GM18507 (cell line): ENCODE results near the gene FAM53A.
A peak's percentile ranks its signal among the peaks of the same experiment; 100 is the strongest.
"Not testable (repeated sequence)": the region's sequence is repeated elsewhere in the genome, so short reads cannot be mapped to it uniquely, and the experiment has no call there.

Source experiments
- DNase-seq: peaks from one replicate; pipeline ENCODE4 v3.0.0; 2011; ENCODE audit warnings: low read depth; ENCODE audit not compliant: insufficient read length; ENCODE audit errors: extremely low spot score
- FAIRE-seq: peaks from 2 replicates; lab custom pipeline; 2011; peaks lifted over from hg19 to GRCh38; lab: Jason Lieb, UNC

The FAM53A gene

DNA sequence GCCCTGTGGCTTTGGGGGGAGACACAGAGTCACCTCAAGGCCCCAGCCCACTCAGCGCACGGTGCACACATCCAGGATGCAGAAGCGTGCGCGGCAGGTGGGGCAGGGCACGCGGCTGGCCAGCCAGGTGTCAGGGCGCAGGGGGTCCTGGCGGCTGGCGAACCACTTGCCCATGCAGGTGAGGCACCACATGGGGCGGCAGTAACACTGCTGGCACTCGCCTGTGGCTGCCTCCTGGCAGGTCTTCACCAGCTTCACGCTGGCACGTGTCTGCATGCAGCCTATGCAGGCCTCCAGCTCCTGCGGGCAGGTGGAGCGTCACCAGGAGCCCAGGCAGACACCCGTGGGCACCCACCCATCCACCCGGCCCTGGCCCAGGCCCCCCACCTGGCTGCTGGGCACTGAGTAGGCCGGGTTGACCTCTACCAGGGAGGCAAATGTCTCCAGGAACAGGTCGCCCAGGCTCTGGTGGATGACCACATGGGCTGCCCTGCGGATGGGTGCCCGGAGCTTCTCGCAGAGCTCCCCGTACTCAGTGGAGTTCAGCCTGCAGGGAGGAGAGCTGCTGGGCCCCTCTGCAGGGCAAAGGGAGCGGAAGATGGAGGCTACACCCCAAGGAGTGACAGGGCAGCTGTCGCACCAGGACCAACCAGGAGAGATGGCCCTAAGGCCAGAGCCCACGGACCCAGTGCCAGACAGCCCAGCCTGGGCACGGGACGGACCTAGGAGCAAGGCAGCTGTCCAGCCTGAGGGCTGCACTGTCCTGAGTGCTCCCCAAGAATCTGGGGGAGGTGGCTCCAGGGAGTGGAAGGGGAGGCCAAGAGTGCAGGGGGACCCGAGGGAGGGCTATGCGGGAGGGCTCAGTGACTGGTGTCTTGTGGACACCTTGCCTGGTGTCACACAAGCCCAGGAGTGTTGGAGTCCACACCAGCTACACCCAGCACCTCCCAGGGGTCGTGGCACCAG lies 33.3 kb upstream of the FAM53A start:
- no peak for FAIRE-seq

GRCh38 chr4:1716065-1716945 lies 32.2 kb upstream of the FAM53A start:
- no peak for DNase-seq

More for the DNA sequence above, 33.3 kb upstream of the FAM53A start:
- DNase-seq: no peak

DNA sequence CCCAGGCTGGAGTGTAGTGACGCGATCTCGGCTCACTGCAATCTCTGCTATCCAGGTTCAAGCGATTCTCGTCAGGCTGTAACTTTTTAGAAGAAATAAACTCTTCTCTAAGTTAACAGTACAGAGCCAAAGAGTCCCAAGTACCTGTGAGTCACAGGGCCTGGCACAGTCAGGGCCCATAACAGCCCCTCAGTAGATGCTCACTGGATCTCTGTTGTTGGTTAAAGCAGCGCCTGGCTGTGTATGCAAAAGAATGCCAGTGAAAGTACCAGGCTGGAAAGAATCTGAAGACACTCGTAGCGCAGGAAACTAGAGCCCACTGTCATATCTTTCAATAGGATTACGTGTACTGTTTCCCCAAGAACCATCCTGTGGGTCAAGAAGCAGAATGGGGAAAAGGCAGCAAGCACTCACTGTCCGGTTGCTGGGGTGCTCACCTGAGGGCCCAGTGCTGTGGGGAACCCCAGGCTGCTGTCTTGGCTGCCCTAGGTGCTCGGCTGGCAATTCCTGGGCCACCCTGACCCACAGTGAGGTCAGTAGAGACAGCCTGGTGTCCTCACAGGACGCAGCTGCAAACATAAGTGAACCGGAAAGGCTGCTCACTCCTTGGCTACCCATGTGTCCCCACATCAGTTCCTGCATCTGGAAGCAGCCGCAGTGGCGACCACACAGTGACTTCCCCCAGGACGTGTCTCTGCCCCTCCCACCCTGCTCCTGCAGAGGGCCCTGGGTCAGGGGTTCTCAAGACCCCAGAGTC lies 31.1 kb upstream of the FAM53A start:
- FAIRE-seq (peak; percentile 66), DNase-seq (no peak)

More at GRCh38 chr4:1716065-1716945, 32.2 kb upstream of the FAM53A start:
- FAIRE-seq: no peak

GRCh38 chr4:1714303-1715001 lies 30.3 kb upstream of the FAM53A start:
- FAIRE-seq: peak; percentile 60
- DNase-seq: no peak

DNA sequence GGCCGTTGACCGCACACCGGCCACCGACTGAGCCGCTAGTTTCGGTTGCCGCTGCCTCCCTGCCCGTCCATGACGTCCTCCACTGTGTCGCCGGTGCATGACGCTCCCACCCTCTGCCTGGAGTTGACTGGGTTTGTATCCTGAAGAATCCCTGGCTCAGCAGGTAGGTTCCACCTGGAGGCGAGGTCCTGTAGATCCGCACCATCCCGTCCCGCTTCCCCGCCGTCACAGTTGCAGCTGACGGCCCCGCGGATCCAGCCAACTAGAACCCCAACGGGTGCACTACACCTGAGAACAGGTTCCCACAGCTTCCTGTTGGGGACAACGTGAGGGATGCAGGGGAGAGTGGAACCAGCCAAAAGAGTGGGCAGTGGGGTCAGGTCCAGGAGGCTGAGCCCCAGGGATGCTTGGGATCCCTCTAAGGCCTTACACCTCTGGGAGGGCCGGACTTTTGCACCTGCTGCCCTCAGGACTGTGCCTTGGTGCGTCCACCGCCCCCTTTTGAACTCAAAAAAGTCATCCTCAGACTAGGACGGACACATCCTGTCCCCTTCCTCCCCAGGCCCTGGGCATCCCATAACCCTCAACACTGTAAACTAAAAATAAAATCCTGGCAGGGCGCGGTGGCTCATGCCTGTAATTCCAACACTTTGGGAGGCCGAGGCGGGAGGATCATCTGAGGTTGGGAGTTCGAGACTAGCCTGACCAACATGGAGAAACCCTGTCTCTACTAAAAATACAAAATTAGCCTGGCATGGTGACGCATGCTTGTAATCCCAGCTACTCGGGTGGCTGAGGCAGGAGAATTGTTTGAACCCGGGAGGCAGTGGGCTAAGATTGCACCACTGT lies 29.1 kb upstream of the FAM53A start:
- DNase-seq: no peak
- FAIRE-seq: no peak

GRCh38 chr4:1712216-1713002 lies 28.3 kb upstream of the FAM53A start, which contains the start of gene SLBP:
Gene SLBP, minus strand, starts transcription at chr4:1712319. Its CDS starts 131 bp downstream, at chr4:1712188.
- FAIRE-seq (peak; percentile 94), DNase-seq (peak; percentile 88)

DNA sequence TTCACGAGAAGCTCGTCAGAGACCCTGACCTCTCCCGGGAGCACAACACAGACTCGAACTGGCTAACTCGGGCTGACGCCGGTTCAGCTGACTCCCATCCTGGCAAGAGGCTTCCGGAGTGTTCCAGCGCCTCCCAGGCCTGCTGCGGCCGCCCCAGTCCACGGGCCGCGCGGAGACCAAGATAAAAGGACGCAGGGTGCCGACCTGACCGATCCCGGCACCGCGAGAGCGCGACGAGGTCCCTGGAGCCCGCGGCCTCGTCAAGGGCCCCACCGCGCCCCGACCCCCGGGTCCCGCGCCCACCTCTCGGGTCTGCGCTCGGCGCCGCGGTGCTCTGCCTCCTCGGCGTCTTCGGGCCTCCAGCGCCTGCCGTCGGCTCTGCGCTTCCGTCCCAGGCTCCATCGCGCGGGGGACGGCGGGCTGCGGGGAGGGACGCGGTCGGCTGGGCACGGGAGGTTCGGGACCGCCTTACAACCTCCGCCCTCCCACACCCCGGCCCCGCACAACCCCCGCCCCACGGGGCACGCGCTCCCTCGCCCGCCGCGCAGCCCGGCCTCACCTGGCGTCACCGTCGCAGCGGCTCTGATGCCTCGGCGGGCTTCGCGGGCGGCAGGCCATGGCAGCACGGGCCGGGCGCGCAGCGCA lies 27.6 kb upstream of the FAM53A start:
- FAIRE-seq: no peak
- no peak for DNase-seq

DNA sequence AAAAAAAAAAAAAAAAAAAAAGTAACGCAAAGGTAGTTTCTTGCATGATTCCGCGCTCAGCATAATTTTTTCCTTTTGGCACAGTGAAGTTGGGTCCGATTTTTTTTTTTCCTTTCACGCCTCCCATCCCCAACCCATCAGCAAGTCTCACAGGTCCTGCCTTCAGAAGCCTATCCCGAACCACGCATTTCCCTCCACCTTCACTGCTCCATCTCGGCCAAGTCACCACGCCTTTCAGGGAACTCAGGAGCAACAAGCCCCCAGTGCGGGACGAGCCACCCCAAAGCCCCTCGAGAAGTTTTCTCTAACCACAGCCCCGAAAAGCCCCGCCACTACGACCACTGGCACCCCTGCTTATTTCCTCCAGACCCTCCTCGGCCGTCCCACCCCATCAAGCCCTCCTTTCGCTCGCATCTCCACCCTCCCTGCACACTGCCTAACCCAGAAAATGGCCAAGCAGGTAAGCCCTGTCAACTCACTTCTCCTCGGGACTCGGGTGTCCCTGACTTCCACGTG lies 27.0 kb upstream of the FAM53A start:
- DNase-seq (no peak), FAIRE-seq (no peak)

DNA sequence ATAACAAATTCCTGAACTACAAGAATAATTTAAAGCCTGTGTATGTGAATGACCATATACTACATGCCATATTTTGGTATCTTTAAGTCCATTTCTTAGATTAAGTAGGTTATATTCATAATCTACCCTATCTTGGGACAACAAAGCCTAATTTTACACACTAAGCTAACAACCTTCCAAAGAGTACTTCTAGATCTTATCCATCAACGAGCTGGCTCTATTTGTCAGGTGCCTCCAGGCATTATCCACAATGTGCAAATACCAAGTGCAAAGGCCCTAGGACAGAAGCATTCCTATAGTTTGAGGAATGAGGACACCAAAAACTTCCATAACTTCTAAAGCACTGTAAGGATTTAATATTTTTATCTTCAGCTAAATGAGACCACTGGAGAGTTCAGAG lies 24.5 kb upstream of the FAM53A start:
- FAIRE-seq (no peak), DNase-seq (no peak)

GRCh38 chr4:1706358-1706757 lies 22.2 kb upstream of the FAM53A start:
- no peak for FAIRE-seq
- no peak for DNase-seq

- FAIRE-seq (no peak), DNase-seq (no peak)
These were observed 21.6 kb upstream of the FAM53A start for GRCh38 chr4:1705732-1706131.

- no peak for FAIRE-seq
- DNase-seq: no peak
These were observed 19.8 kb upstream of the FAM53A start for GRCh38 chr4:1703867-1704266.

- FAIRE-seq: not testable (repeated sequence)
These were observed 17.6 kb upstream of the FAM53A start for GRCh38 chr4:1701671-1702070.

GRCh38 chr4:1695913-1696312 lies 11.8 kb upstream of the FAM53A start:
- FAIRE-seq: no peak

More at GRCh38 chr4:1701671-1702070, 17.6 kb upstream of the FAM53A start:
- DNase-seq: not testable (repeated sequence)

DNA sequence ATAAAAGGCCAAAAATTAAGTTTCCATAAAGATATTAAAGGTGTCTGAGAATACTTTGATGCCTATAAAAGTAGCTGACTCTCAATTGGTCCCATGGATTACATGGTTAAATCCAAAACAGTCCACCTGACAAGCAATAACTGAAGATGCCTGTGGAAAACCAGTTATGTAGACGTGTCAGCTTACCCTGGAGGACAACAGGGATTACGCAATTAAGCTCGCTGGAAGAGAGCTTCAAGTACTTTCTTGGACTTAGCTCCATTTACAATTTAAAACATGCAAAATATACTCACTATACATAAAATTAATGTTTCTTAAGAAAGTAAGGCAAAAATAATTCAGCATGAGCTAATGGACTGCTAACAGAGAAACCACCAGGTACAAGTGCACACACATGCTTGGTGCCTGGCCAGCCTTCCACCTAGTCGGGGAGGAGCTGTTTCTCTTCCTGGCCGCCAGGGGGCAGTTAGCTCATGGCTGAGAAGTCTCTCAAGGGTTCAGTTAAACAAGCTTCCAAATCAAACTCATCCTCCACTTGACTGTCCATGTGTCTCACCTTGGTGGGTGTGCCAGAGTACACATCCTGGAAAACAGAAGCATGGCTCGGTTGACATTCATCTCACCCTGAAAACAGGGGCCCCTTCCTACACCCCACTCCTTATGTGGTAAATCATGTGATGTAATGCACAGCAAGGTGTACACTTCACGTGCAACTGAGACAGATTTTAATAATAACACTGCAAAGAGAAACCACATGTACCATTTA lies 9.2 kb upstream of the FAM53A start:
- no peak for DNase-seq
- peak; percentile 90 for FAIRE-seq

More at GRCh38 chr4:1695913-1696312, 11.8 kb upstream of the FAM53A start:
- DNase-seq: no peak
